Activated gamma-delta T cell treated with anti-CD3 and anti-CD28 coated beads, Interleukin-2, amount 50 U/mL, for 16 hours (primary cell): ENCODE measurements around the gene FASLG.
"Not testable (repeated sequence)": the region's sequence is repeated elsewhere in the genome, so short reads cannot be mapped to it uniquely, and the experiment has no call there.

Experiments used
- DNase-seq: peaks from one replicate; pipeline ENCODE4 v3.0.0-alpha.2; 2020; ENCODE audit warnings: low read depth

FASLG gene

GRCh38 chr1:172682812-172683211 lies 23.9 kb downstream of the FASLG start:
- no peak for DNase-seq

GRCh38 chr1:172686143-172686542 lies 27.2 kb downstream of the FASLG start:
- DNase-seq: no peak

- not testable (repeated sequence) for DNase-seq
These were observed 29.7 kb downstream of the FASLG start for GRCh38 chr1:172688428-172689085.

- DNase-seq: not testable (repeated sequence)
These were observed 32.0 kb downstream of the FASLG start for GRCh38 chr1:172690925-172691324.

- DNase-seq: no peak
These were observed 38.7 kb downstream of the FASLG start for GRCh38 chr1:172697534-172698002.

- DNase-seq: no peak
These were observed 39.3 kb downstream of the FASLG start for GRCh38 chr1:172698224-172698623.

GRCh38 chr1:172699111-172699510 lies 40.2 kb downstream of the FASLG start:
- DNase-seq: peak; percentile 64

GRCh38 chr1:172699695-172700227 lies 40.9 kb downstream of the FASLG start:
- no peak for DNase-seq

- DNase-seq: no peak
These were observed 41.7 kb downstream of the FASLG start for GRCh38 chr1:172700556-172700955.

GRCh38 chr1:172704001-172704400 lies 45.1 kb downstream of the FASLG start:
- DNase-seq: no peak

GRCh38 chr1:172704420-172705210 lies 45.7 kb downstream of the FASLG start:
- DNase-seq: no peak

- DNase-seq: peak; percentile 27
These were observed 49.5 kb downstream of the FASLG start for GRCh38 chr1:172708452-172708851.

- no peak for DNase-seq
These were observed 52.7 kb downstream of the FASLG start for GRCh38 chr1:172711558-172711957.

- DNase-seq: no peak
These were observed 54.6 kb downstream of the FASLG start for GRCh38 chr1:172713466-172713865.
